Activated naive CD8-positive, alpha-beta T cell (primary cell): Measurements from ENCODE around the gene ZRANB1.

Source experiments
- H3K27ac Mint-ChIP-seq: one replicate; pipeline ENCODE4 v1.8.0; 2021; ENCODE audit warnings: mixed read lengths
- H3K27me3 Mint-ChIP-seq: one replicate; pipeline ENCODE4 v1.8.0; 2021; ENCODE audit warnings: mixed read lengths
- H3K36me3 Mint-ChIP-seq: one replicate; pipeline ENCODE4 v1.8.0; 2021; ENCODE audit warnings: mixed read lengths
- H3K4me1 Mint-ChIP-seq: one replicate; pipeline ENCODE4 v1.8.0; 2021; ENCODE audit warnings: low read depth, mixed read lengths
- H3K4me3 Mint-ChIP-seq: one replicate; pipeline ENCODE4 v1.8.0; 2021; ENCODE audit warnings: mild to moderate bottlenecking, mixed read lengths
- H3K9me3 Mint-ChIP-seq: one replicate; pipeline ENCODE4 v1.8.0; 2021; ENCODE audit warnings: low read depth, mixed read lengths

The ZRANB1 gene

GRCh38 chr10:124916098-124916584, 25.8 kb upstream of the ZRANB1 start:
- Mint-ChIP-seq H3K27ac (peak overlapping the region; percentile 96), H3K36me3 (no peaks in the 10 kb centered on the region), H3K27me3 (no peaks in the 10 kb centered on the region), H3K4me3 (peak overlapping the region; percentile 97), H3K9me3 (no peaks in the 10 kb centered on the region), H3K4me1 (peaks cover 38% of the 10 kb centered on the region)

- no peaks in the 10 kb centered on the region for H3K27me3 Mint-ChIP-seq
- peak overlapping the region; percentile 96 for H3K27ac Mint-ChIP-seq
- H3K4me3 Mint-ChIP-seq: peak overlapping the region; percentile 97
- no peaks in the 10 kb centered on the region for H3K9me3 Mint-ChIP-seq
- H3K4me1 Mint-ChIP-seq: peaks cover 39% of the 10 kb centered on the region
- no peaks in the 10 kb centered on the region for H3K36me3 Mint-ChIP-seq
Observed at GRCh38 chr10:124916585-124917427, 25.1 kb upstream of the ZRANB1 start.

GRCh38 chr10:124917428-124918190, 24.3 kb upstream of the ZRANB1 start:
- Mint-ChIP-seq H3K4me3 (peak overlapping the region; percentile 96), H3K4me1 (peaks cover 37% of the 10 kb centered on the region), H3K27me3 (no peaks in the 10 kb centered on the region), H3K36me3 (no peaks in the 10 kb centered on the region), H3K9me3 (no peaks in the 10 kb centered on the region), H3K27ac (peak overlapping the region; percentile 95)

- H3K27me3 Mint-ChIP-seq: no peaks in the 10 kb centered on the region
- H3K4me3 Mint-ChIP-seq: peak overlapping the region; percentile 96
- peaks cover 37% of the 10 kb centered on the region for H3K4me1 Mint-ChIP-seq
- H3K9me3 Mint-ChIP-seq: no peaks in the 10 kb centered on the region
- H3K36me3 Mint-ChIP-seq: no peaks in the 10 kb centered on the region
- H3K27ac Mint-ChIP-seq: peak overlapping the region; percentile 95
Observed at GRCh38 chr10:124918191-124918830, 23.6 kb upstream of the ZRANB1 start.

- H3K9me3 Mint-ChIP-seq: no peaks in the 10 kb centered on the region
- peak overlapping the region; percentile 64 for H3K27ac Mint-ChIP-seq
- H3K4me3 Mint-ChIP-seq: peak overlapping the region; percentile 96
- H3K27me3 Mint-ChIP-seq: no peaks in the 10 kb centered on the region
- H3K4me1 Mint-ChIP-seq: peaks cover 37% of the 10 kb centered on the region
- H3K36me3 Mint-ChIP-seq: no peaks in the 10 kb centered on the region
Observed at GRCh38 chr10:124918906-124919305, 23.0 kb upstream of the ZRANB1 start.

- Mint-ChIP-seq H3K9me3 (no peaks in the 10 kb centered on the region), H3K36me3 (peaks cover 3% of the 10 kb centered on the region), H3K4me1 (peaks cover 48% of the 10 kb centered on the region), H3K27me3 (no peaks in the 10 kb centered on the region), H3K4me3 (no peak overlapping the region), H3K27ac (peak overlapping the region; percentile 5)
Observed at GRCh38 chr10:124921261-124921660, 20.7 kb upstream of the ZRANB1 start.

GRCh38 chr10:124923684-124924083, 18.2 kb upstream of the ZRANB1 start:
- peaks cover 52% of the 10 kb centered on the region for H3K4me1 Mint-ChIP-seq
- H3K36me3 Mint-ChIP-seq: peaks cover 6% of the 10 kb centered on the region
- H3K9me3 Mint-ChIP-seq: no peaks in the 10 kb centered on the region
- H3K4me3 Mint-ChIP-seq: no peak overlapping the region
- no peaks in the 10 kb centered on the region for H3K27me3 Mint-ChIP-seq
- no peak overlapping the region for H3K27ac Mint-ChIP-seq

GRCh38 chr10:124926548-124926947, 15.4 kb upstream of the ZRANB1 start:
- Mint-ChIP-seq H3K27me3 (no peaks in the 10 kb centered on the region), H3K27ac (no peak overlapping the region), H3K4me3 (no peak overlapping the region), H3K9me3 (no peaks in the 10 kb centered on the region), H3K36me3 (peaks cover 11% of the 10 kb centered on the region), H3K4me1 (peaks cover 42% of the 10 kb centered on the region)

- Mint-ChIP-seq H3K36me3 (peaks cover 17% of the 10 kb centered on the region), H3K4me3 (no peak overlapping the region), H3K27me3 (no peaks in the 10 kb centered on the region), H3K27ac (no peak overlapping the region), H3K4me1 (peaks cover 47% of the 10 kb centered on the region), H3K9me3 (peaks cover 5% of the 10 kb centered on the region)
Observed at GRCh38 chr10:124928087-124928486, 13.8 kb upstream of the ZRANB1 start.

- Mint-ChIP-seq H3K4me3 (no peak overlapping the region), H3K27me3 (no peaks in the 10 kb centered on the region), H3K36me3 (peaks cover 19% of the 10 kb centered on the region), H3K4me1 (peaks cover 49% of the 10 kb centered on the region), H3K27ac (no peak overlapping the region), H3K9me3 (peaks cover 5% of the 10 kb centered on the region)
Observed at GRCh38 chr10:124928545-124928944, 13.4 kb upstream of the ZRANB1 start.

GRCh38 chr10:124935946-124936345, 6.0 kb upstream of the ZRANB1 start:
- Mint-ChIP-seq H3K36me3 (peaks cover 9% of the 10 kb centered on the region), H3K4me3 (no peak overlapping the region), H3K4me1 (peaks cover 67% of the 10 kb centered on the region), H3K27ac (peak overlapping the region; percentile 2), H3K9me3 (peaks cover 5% of the 10 kb centered on the region), H3K27me3 (no peaks in the 10 kb centered on the region)

- Mint-ChIP-seq H3K4me1 (peaks cover 67% of the 10 kb centered on the region), H3K4me3 (no peak overlapping the region), H3K27me3 (no peaks in the 10 kb centered on the region), H3K36me3 (peaks cover 6% of the 10 kb centered on the region), H3K27ac (no peak overlapping the region), H3K9me3 (peaks cover 2% of the 10 kb centered on the region)
Observed at GRCh38 chr10:124936813-124937212, 5.1 kb upstream of the ZRANB1 start.

GRCh38 chr10:124939290-124939689, 2.6 kb upstream of the ZRANB1 start:
- H3K9me3 Mint-ChIP-seq: no peaks in the 10 kb centered on the region
- H3K4me1 Mint-ChIP-seq: peaks cover 77% of the 10 kb centered on the region

GRCh38 chr10:124942317-124943169, 620 bp downstream of the ZRANB1 start:
- peaks cover 11% of the 10 kb centered on the region for H3K36me3 Mint-ChIP-seq
- no peaks in the 10 kb centered on the region for H3K27me3 Mint-ChIP-seq
- H3K4me3 Mint-ChIP-seq: no peak overlapping the region
- peak overlapping the region; percentile 5 for H3K27ac Mint-ChIP-seq
- peaks cover 77% of the 10 kb centered on the region for H3K4me1 Mint-ChIP-seq
- no peaks in the 10 kb centered on the region for H3K9me3 Mint-ChIP-seq

More at GRCh38 chr10:124939290-124939689, 2.6 kb upstream of the ZRANB1 start:
- Mint-ChIP-seq H3K27ac (no peak overlapping the region), H3K36me3 (peaks cover 7% of the 10 kb centered on the region), H3K27me3 (no peaks in the 10 kb centered on the region), H3K4me3 (no peak overlapping the region)
